Measurements from ENCODE around the gene MYO16. TPM values are rescaled to one million over a fixed set of nuclear protein-coding genes. Genes with fewer than 3 reads are reported as not detected.

The MYO16 gene
- total RNA-seq, 1 experiment from 2014 or later, result 0.36 TPM

DNA sequence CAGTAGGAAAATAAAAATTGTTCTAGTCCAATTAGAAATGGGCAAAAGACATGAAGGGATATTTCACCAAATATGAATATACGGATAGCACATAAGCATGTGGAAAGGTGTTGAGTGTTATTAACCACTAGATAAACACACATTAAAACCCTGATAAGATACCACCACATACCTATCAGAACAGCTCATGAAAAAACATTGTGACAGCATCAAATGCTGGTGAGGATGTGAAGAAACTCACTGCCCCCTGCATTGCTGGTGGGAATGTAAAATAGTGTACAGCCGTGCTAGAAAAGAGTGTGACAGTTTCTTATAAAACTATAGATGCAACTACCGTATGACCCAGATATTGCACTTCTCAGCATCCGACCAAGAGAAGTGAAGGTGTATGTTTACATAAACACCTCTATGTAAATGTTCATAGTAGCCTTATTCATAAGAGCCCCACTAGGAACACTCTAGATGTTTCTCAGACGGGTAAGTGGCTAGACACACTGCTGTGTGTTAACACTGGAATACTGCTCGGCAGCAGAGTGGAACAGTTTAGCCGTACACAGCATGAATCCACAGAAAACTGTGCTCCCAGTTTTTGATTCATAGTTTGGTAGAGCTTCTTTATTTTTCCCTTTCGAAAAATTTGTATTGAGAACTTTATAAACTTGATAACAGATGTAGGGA lies 321.1 kb downstream of the MYO16 start:
- no peak overlapping the region for H3K4me3 ChIP-seq
- H3K27me3 ChIP-seq, result no peaks in the 10 kb centered on the region
- no peaks in the 10 kb centered on the region for H3K36me3 ChIP-seq
- H3K9me3 ChIP-seq, result no peaks in the 10 kb centered on the region
- no peak for DNase-seq

DNA sequence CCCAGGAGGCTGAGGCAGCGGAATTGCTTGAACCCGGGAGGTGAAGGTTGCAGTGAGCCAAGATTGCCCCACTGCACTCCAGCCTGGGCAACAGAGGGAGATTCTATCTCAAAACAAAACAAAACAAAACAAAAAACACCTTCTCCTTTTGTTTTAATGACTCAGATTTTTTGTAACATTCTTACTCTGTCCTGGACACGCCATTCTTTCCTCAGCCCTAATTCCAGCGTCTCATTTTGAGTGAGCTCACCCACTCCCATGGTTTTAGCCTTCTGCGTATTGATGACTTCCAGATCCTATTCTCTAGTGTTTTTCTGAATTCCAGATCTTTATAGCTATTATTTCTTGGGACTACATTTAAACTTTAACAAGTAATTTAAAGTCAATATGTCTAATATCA lies 326.3 kb downstream of the MYO16 start:
- no peaks in the 10 kb centered on the region for H3K36me3 ChIP-seq
- no peak for DNase-seq
- no peaks in the 10 kb centered on the region for H3K27me3 ChIP-seq
- no peak overlapping the region for H3K4me3 ChIP-seq
- no peaks in the 10 kb centered on the region for H3K9me3 ChIP-seq

DNA sequence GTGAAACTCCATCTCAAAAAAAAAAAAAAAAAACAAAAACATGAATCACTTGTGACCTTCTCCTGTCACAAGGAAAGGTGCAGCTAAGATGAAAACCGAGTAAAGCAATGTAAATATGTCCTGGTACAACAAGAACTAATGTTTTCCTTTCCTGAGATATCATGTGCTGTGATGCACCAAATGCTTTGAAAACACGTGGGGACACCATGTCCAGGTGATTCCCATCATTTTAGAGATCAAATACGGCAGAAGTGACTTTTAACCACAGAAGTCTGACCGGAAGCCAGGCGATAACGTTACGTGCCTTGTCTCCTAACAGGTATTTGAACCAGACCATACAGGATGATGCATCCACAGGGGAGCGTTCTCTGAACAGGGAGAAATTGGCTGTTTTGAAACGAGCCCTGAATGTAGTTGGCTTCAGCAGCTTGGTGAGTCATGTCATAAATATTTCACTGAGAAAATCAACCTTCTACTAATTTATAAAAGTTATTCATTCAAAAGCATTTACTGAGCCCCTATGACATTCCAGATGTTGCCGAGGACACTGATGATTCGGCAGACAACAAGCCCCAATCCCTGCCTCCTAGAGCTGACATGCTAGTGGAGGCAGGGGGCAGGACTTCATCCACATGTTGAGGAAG lies 328.1 kb downstream of the MYO16 start:
- Histone ChIP-seq H3K4me3 (no peak overlapping the region), H3K36me3 (no peaks in the 10 kb centered on the region), H3K27me3 (no peaks in the 10 kb centered on the region), H3K9me3 (no peaks in the 10 kb centered on the region)
- peak; percentile 74 for DNase-seq

DNA sequence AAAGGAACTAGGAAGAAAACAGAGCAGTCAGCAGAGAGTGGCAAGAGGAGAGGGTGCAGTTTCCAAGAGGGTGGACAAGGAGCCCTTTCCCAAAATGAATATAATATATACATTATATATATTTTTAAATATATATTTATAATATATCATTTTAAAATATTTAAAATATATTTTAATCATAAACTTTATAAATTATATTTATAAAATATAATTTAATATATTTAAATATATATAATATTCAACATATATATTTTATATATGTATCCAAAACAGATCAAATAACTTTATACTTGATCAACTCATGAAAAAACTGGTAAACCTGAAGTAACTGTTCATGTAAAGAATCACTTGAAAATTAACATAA lies 328.6 kb downstream of the MYO16 start:
- no peaks in the 10 kb centered on the region for H3K9me3 ChIP-seq
- no peaks in the 10 kb centered on the region for H3K36me3 ChIP-seq
- no peak overlapping the region for H3K4me3 ChIP-seq
- no peaks in the 10 kb centered on the region for H3K27me3 ChIP-seq
- DNase-seq, result no peak

DNA sequence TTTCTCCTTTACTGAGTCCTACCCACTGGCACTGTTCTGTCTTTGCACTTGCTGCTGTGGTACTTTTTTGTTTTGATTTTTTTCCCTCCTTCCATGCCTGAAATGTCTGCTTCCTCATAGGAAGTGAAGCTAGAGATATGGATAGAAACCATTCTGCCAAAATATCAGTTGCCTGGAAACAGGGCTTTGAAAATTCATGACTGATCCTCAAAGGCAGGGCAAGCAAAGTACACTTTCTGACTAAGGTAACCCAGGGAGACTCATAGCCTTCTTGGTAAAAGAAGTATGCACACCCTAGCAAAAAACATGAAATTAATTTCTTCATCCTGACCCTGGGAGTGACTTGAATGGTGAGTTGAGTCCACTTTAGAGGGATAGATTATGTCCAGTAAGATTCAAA lies 329.8 kb downstream of the MYO16 start:
- Histone ChIP-seq H3K4me3 (no peak overlapping the region), H3K9me3 (no peaks in the 10 kb centered on the region), H3K27me3 (no peaks in the 10 kb centered on the region), H3K36me3 (no peaks in the 10 kb centered on the region)
- DNase-seq, result no peak

DNA sequence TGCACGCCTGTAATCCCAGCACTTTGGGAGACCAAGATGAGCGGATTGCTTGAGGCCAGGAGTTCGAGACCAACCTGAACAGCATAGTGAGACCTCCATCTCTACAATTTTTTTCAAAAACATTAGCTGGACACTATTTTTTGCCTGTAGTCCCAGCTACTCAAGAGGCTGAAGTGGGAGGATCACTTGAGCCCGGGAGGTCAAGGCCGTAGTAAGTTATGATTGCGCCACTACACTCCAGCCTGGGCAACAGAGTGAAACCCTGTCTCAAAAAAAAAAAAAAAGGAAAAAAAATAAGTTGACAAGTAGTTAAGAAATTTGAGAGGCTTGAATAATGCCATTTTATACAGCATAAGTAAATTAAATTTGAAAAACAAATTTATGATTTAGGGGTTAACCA lies 330.6 kb downstream of the MYO16 start:
- no peak for DNase-seq
- Histone ChIP-seq H3K9me3 (no peaks in the 10 kb centered on the region), H3K4me3 (no peak overlapping the region), H3K27me3 (no peaks in the 10 kb centered on the region), H3K36me3 (no peaks in the 10 kb centered on the region)

DNA sequence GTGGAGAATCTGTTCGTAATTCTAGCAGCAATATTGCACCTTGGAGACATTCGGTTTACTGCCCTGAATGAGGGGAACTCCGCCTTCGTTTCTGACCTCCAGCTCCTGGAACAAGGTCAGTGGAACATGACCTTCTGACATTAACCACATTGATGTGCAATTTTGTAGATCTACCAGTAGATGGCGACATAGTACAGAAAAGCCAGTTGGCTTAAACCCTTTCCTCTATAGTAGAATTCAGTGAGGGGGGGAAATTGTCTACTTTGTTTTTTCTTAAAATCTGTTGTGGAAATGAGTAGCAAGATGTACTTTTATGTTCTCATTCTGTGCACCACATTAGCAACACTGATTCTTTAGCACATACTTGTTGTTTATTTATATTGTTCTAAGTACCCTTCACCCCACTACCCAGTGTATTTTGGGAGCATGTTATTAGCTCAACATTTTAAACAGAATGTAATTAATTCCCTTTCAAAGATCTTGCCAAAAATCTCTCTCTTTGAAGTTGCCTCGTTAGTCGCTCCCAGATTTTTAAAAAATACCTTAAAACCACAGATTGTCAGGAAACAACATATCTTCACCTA lies 332.2 kb downstream of the MYO16 start:
- no peaks in the 10 kb centered on the region for H3K9me3 ChIP-seq
- no peak overlapping the region for H3K4me3 ChIP-seq
- DNase-seq, result no peak
- H3K36me3 ChIP-seq, result no peaks in the 10 kb centered on the region
- no peaks in the 10 kb centered on the region for H3K27me3 ChIP-seq

DNA sequence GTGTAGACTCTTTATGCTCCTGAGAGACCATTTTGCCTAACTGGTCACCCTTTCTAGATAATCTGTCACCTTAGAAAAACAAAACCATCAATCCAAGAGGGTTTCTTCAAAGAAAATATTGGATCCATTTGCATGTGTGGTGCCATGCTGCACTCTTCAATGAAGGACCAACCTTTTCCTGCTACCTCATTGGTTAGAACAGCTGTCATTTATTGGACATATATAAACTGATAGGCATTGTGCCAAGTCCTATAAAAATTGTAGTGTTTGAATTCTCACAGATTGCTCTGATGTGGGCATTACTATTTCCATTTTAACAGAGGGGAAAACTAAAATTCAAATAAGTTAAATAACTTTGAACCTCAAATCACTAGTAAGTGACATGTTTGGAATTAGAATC lies 333.2 kb downstream of the MYO16 start:
- Histone ChIP-seq H3K9me3 (no peaks in the 10 kb centered on the region), H3K27me3 (no peaks in the 10 kb centered on the region), H3K4me3 (no peak overlapping the region), H3K36me3 (no peaks in the 10 kb centered on the region)
- no peak for DNase-seq

DNA sequence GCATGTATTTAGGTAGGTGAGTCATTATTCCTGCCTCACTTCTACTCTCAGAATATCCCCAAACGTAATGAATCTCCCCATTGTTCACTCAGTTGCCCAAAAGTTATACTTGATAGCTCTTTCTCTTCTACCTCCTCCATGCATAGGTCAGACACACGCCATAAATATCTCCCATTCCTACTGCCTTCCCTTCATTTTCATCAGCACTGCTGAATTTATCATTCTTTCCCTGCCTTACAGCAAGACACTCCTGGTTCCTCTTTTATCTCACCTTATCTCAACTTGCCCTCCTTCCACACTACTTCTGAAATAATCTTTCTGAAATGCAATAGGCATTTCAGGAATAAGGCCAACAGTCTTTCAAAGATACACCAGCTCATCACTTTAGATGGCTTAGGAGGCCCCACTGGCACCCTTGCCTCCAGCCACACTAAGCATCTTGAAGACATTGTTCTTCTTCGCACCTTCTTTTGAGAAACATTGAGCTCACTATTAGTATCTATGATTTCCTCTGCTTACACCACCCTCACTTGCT lies 333.9 kb downstream of the MYO16 start:
- no peak overlapping the region for H3K4me3 ChIP-seq
- no peaks in the 10 kb centered on the region for H3K9me3 ChIP-seq
- no peak for DNase-seq
- no peaks in the 10 kb centered on the region for H3K36me3 ChIP-seq
- no peaks in the 10 kb centered on the region for H3K27me3 ChIP-seq

DNA sequence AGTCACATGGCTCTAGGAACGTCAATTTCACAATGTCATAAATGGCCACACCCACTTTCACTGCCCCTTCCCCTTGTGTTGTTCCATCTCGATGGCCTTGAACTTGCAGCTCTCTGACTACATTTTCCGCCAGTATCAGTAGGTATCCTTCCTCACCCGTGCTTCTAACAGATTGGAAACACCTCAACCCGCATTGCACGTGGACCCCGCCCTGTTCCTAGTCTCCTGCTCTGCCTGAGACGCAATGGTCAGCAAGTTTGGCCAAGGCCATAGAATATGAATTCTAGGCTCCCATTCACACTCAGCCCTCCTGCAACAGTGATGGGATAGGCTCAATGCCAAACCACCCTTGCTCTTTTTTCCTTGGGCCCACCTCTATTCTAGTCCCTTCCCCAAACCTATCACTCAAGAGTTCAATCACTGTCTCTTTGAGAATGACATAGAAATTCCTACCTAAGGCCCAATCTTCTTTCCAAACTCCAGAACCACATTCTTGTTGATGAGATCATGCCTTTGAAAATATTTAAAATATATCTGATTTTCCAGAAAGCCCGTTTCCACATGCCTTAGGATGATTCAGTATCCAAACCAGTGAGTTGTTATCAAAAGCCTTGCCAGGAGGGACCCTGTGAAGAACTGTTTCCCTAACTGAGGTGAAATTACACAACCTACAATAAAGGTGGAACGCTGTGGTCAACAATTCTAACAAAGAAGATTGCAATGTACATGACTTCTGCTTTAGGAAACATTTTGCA lies 334.6 kb downstream of the MYO16 start:
- no peaks in the 10 kb centered on the region for H3K36me3 ChIP-seq
- H3K4me3 ChIP-seq, result no peak overlapping the region
- H3K27me3 ChIP-seq, result no peaks in the 10 kb centered on the region
- no peak for DNase-seq
- no peaks in the 10 kb centered on the region for H3K9me3 ChIP-seq

DNA sequence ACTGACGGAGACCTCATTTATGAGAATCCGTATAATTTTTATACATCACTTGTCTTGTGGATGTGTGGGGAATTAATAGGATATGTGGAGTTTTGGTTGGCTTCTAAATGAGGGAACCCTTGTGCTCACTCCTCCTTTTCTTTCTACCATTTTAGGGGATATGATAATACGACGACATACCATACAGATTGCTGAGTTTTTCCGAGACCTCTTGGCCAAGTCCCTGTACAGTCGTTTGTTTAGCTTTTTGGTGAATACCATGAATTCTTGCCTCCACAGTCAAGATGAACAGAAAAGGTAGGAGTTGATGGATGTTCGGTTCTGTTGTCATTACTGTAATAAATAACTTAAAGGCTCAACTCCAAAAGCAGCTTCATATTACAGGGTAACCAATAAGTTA lies 335.2 kb downstream of the MYO16 start:
- no peak overlapping the region for H3K4me3 ChIP-seq
- DNase-seq, result no peak
- no peaks in the 10 kb centered on the region for H3K27me3 ChIP-seq
- H3K36me3 ChIP-seq, result no peaks in the 10 kb centered on the region
- no peaks in the 10 kb centered on the region for H3K9me3 ChIP-seq

DNA sequence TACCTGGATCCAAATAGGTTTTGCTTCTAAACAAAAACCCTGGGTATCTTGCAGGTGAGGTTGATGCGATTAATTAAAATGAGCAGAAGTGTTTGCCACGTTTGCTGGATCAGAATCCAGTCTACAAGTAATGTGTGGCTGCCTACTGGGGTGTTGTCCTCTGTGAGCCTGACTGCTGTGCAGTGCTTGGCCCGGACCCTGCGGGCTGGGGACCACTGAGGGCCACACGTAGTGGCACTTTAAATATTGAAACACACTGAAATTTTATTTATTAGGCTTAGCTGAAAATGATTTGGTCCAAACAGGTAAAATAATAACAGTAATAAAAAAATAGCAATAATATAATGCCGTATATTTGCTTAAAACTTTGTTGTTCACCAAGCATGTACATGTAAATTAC lies 338.0 kb downstream of the MYO16 start:
- Histone ChIP-seq H3K9me3 (no peaks in the 10 kb centered on the region), H3K36me3 (no peaks in the 10 kb centered on the region), H3K27me3 (no peaks in the 10 kb centered on the region), H3K4me3 (no peak overlapping the region)
- DNase-seq, result no peak

DNA sequence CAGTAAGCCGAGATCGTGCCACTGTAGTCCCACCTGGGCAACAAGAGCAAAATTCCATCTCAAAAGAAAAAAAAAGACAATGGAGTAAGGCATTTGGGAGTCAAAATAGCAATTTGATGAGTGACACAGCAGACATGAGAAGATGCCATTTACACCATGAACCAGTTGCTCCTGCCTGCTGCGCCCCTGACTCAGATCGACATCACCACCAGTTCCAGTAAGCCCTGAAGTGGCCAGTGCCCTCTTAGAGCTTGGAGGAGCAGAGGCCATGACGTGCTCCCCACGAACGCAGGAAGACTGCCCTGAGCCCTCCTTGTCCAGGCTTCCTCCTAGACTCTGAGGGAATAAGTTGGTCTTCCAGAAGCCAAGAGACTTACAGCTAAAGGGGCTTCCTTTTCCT lies 339.2 kb downstream of the MYO16 start:
- Histone ChIP-seq H3K36me3 (no peaks in the 10 kb centered on the region), H3K4me3 (no peak overlapping the region), H3K27me3 (no peaks in the 10 kb centered on the region), H3K9me3 (no peaks in the 10 kb centered on the region)
- DNase-seq, result peak; percentile 43

DNA sequence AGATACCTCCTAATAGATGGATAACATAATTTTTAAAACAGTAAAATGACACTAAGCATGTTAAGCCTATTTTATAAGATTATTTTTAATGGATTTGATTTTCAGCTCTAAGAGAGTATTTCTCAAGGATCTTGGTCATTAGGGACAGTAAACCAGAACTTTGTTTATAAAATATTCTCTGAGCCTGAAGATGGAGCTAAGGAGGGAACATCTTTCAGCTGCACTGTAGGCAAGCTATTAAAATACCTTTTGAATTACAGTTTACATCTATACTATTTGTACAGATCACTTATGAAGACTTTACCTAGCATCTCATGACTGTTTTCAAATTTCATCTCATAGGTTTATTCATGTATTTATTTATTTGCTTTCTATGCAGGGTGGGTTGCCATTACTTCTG lies 345.3 kb downstream of the MYO16 start:
- no peak for DNase-seq
- Histone ChIP-seq H3K4me3 (no peak overlapping the region), H3K9me3 (0 out of 2 replicates have a peak, but pooled peaks cover 2% of the 10 kb centered on the region), H3K27me3 (no peaks in the 10 kb centered on the region), H3K36me3 (no peaks in the 10 kb centered on the region)

DNA sequence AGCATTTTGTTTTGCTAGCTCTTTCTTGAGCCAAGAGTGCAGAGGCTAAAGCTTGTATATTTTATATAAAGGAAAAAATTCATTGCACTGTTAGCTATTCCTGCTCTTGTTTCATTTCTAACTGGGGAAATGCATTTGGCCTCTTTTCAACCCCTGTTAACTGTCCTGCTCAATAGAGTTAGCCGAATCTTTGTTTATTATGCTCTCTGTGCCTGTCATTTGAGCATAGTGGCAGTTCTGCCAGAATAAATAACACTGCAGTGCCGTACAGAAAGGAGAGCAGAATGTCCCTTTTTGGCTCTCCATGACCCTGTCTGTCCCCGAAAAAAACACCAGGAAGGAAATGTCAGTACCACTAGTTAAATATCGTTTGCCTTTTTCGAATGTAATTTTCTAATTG lies 350.8 kb downstream of the MYO16 start:
- H3K36me3 ChIP-seq, result no peaks in the 10 kb centered on the region
- no peak overlapping the region for H3K4me3 ChIP-seq
- no peaks in the 10 kb centered on the region for H3K27me3 ChIP-seq
- DNase-seq, result no peak
- 0 out of 2 replicates have a peak, but pooled peaks cover 2% of the 10 kb centered on the region for H3K9me3 ChIP-seq

DNA sequence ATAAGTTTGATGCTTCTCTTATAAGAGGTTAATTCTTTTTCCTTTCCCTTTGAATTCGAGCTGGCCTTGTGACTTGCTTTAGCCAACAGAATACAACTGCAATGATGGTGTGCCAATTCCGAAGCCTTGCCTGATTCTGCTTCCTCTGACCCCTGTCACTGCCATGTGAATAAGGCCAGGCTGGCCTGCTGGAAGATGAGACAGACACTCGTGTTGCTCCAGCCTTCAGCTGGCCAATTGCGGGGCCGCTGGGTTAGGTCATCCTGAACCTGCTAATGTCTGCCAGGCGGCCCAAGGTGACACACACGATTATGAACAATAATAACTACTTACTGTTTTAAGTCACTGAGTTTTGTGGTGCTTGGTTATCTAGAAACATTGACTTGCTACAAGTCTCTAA lies 352.0 kb downstream of the MYO16 start:
- no peaks in the 10 kb centered on the region for H3K36me3 ChIP-seq
- H3K4me3 ChIP-seq, result no peak overlapping the region
- DNase-seq, result no peak
- H3K9me3 ChIP-seq, result 0 out of 2 replicates have a peak, but pooled peaks cover 2% of the 10 kb centered on the region
- H3K27me3 ChIP-seq, result no peaks in the 10 kb centered on the region

DNA sequence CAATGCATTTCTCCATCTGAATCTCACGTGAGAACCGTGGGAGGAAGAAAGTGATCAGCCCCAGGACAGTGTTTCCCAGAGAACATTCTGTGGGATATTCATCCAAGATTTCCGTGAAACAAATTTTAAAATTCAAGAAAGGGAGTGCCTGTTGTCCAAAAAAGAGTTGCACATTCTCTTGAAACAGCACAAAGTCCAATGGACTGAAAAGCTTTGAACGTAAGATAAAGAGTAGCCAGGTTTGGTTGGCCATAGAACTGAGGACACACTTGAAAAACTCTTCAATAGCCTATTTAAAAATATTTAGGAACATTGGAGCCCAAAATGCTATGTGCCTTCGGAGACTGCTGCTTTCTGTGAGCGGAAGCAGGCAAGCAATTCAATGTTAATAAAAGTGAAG lies 353.9 kb downstream of the MYO16 start:
- Histone ChIP-seq H3K9me3 (no peaks in the 10 kb centered on the region), H3K36me3 (no peaks in the 10 kb centered on the region), H3K27me3 (no peaks in the 10 kb centered on the region), H3K4me3 (no peak overlapping the region)
- no peak for DNase-seq
